ENCODE data around the gene AP2S1.

Gene AP2S1

DNA sequence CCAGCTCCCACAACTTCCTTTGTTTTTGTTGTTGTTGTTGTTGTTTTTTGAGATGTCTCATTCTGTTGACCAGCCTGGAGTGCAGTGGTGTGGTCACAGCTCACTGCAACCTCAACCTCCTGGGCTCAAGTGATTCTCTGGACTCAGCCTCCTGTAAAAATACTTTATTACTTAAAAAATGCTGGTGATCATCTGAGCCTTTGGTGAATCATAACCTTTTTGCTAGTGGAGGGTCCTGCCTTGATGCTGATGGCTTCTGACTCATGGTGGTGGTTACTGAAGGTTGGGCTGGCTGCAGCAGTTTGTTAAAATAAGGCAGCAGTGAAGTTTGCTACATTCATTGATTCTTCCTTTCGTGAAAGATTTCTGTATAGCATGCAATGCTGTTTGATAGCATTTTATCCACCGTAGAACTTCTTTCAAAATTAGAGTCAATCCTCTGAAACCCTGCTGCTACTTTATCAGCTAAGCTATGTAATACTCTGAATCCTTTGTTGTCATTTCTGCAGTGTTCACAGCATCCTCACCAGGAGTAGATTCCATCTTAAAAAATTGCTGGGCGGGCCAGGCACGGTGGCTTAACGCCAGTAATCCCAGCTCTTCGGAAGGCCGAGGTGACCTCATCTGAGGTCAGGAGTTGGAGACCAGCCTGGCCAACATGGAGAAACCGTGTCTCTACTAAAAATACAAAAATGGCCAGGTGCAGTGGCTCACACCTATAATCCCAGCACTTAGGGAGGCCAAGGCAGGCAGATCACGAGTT lies 28.1 kb upstream of the AP2S1 start:
- Histone ChIP-seq H3K4me3 (ENCODE audit: low read depth, low read length) (no peak overlapping the region), H3K4me1 (ENCODE audit: control insufficient read depth, insufficient read depth, low read length) (peaks cover 4% of the 10 kb centered on the region; the same call in 1 of the 2 replicates), H3K9me3 (ENCODE audit: control insufficient read depth, insufficient read depth, low read depth, low read length) (no peaks in the 10 kb centered on the region), H3K36me3 (ENCODE audit: control insufficient read depth in 2 of 2, insufficient read depth in 1 of 2, low read length in 2 of 2) (no peaks in the 10 kb centered on the region; a peak in 1 of 3 replicates), H3K27ac (ENCODE audit: extremely low read depth, low read depth, low read length) (no peak overlapping the region)
- ChIA-PET CTCF (interaction anchor here (0.6 kb wide), 1 partner anchor 18 kb away, joined by 3 read pairs; no protein-coding TSS in a partner anchor), POLR2A (interaction anchor here (0.7 to 1.5 kb wide), 4 partner anchors 15 to 127 kb away, joined by 3 to 8 read pairs (median 4); no protein-coding TSS in a partner anchor)
- TF ChIP-seq ZSCAN23 (tag by site-specific recombination; IDR thresholded peaks at IDR 0.05) (no peak), ZNF404 (tag by site-specific recombination; IDR thresholded peaks at IDR 0.05) (no peak), FEZF1 (tag by site-specific recombination; IDR thresholded peaks at IDR 0.05) (no peak), ZXDB (tag by site-specific recombination; IDR thresholded peaks at IDR 0.05) (no peak), ZNF561 (tag by site-specific recombination; IDR thresholded peaks at IDR 0.05; ENCODE audit: borderline replicate concordance) (no peak)
- TF ChIP-seq, protein P1, sequence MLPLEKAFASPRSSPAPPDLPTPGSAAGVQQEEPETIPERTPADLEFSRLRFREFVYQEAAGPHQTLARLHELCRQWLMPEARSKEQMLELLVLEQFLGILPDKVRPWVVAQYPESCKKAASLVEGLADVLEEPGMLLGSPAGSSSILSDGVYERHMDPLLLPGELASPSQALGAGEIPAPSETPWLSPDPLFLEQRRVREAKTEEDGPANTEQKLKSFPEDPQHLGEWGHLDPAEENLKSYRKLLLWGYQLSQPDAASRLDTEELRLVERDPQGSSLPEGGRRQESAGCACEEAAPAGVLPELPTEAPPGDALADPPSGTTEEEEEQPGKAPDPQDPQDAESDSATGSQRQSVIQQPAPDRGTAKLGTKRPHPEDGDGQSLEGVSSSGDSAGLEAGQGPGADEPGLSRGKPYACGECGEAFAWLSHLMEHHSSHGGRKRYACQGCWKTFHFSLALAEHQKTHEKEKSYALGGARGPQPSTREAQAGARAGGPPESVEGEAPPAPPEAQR (tag by site-specific recombination; IDR thresholded peaks at IDR 0.05): no peak
- TF ChIP-seq, protein P2, sequence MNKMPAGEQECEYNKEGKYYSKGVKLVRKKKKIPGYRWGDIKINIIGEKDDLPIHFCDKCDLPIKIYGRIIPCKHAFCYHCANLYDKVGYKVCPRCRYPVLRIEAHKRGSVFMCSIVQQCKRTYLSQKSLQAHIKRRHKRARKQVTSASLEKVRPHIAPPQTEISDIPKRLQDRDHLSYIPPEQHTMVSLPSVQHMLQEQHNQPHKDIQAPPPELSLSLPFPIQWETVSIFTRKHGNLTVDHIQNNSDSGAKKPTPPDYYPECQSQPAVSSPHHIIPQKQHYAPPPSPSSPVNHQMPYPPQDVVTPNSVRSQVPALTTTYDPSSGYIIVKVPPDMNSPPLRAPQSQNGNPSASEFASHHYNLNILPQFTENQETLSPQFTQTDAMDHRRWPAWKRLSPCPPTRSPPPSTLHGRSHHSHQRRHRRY (tag by site-specific recombination; IDR thresholded peaks at IDR 0.05): no peak
- TF ChIP-seq, protein P3, sequence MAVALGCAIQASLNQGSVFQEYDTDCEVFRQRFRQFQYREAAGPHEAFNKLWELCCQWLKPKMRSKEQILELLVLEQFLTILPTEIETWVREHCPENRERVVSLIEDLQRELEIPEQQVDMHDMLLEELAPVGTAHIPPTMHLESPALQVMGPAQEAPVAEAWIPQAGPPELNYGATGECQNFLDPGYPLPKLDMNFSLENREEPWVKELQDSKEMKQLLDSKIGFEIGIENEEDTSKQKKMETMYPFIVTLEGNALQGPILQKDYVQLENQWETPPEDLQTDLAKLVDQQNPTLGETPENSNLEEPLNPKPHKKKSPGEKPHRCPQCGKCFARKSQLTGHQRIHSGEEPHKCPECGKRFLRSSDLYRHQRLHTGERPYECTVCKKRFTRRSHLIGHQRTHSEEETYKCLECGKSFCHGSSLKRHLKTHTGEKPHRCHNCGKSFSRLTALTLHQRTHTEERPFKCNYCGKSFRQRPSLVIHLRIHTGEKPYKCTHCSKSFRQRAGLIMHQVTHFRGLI (tag by site-specific recombination; IDR thresholded peaks at IDR 0.05): peak; percentile 75; the same call in 1 of the 2 replicates

DNA sequence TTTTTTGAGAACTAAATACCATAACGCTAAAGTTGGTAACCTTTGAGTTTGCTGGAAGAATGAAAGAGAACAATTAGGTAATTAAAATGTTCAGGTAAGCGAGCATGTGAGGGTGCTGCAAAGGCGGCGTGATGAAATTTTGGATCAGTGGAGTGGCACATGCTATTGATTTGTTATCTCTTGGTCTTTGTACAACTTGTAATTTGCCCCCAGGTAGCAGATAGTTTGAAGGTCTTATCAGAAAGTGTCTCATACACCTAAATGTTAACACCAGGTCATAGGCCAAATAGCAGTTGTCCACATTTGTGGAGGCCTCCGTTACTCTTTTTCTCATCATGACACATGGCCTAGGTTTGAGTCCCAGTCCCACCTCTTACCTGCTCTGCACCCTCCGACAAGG lies 25.0 kb upstream of the AP2S1 start:
- Histone ChIP-seq H3K4me1 (ENCODE audit: control insufficient read depth, insufficient read depth, low read length) (peaks cover 4% of the 10 kb centered on the region; the same call in 1 of the 2 replicates), H3K9me3 (ENCODE audit: control insufficient read depth, insufficient read depth, low read depth, low read length) (no peaks in the 10 kb centered on the region), H3K4me3 (ENCODE audit: low read depth, low read length) (no peak overlapping the region), H3K36me3 (ENCODE audit: control insufficient read depth in 2 of 2, insufficient read depth in 1 of 2, low read length in 2 of 2) (no peaks in the 10 kb centered on the region; a peak in 2 of 3 replicates), H3K27ac (ENCODE audit: extremely low read depth, low read depth, low read length) (0 out of 2 replicates have a peak overlapping the region, but pooled peaks have one; percentile 5)
- TF ChIP-seq ZNF146 (tag by site-specific recombination; IDR thresholded peaks at IDR 0.05) (no peak), ZNF155 (tag by site-specific recombination; IDR thresholded peaks at IDR 0.05) (no peak)
- ChIA-PET POLR2A (interaction anchor here (1.9 kb wide), 1 partner anchor 12 kb away, joined by 7 read pairs; no protein-coding TSS in a partner anchor), CTCF (interaction anchor here (1.0 to 1.2 kb wide), 3 partner anchors 12 to 256 kb away, joined by 3 to 6 read pairs (median 3); partner anchors contain the start of gene SAE1)

DNA sequence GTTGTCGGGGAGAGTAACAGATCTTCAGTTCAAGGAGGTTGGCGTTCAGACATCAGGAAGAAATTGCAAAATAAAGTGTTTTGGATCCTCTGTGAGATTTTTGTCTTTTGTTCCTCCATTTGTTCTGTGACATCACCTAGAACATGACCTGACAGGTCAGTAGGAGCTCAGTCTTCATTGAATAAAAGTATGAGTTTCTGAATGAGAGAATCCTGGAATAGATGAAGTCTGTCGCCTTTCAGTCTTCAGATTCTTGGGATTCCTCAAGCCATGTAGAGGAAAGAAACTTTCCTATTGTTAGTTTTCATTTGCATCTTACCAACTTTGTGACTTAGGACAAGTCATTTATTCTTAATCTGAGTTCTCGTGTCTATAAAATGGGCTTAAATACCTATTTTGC lies 24.6 kb upstream of the AP2S1 start:
- CTCF ChIA-PET: interaction anchor here (0.6 to 1.2 kb wide), 4 partner anchors 8 to 256 kb away, joined by 3 to 6 read pairs (median 3); partner anchors contain the start of gene SAE1
- no peak overlapping the region for H3K4me3 ChIP-seq (ENCODE audit: low read depth, low read length)
- TF ChIP-seq KLF16 (tag by site-specific recombination; IDR thresholded peaks at IDR 0.05): no peak
- no peak for TF ChIP-seq HOXA7 (CRISPR knock-in tag; IDR thresholded peaks at IDR 0.05; ENCODE audit: borderline replicate concordance)
- TF ChIP-seq, protein P4, sequence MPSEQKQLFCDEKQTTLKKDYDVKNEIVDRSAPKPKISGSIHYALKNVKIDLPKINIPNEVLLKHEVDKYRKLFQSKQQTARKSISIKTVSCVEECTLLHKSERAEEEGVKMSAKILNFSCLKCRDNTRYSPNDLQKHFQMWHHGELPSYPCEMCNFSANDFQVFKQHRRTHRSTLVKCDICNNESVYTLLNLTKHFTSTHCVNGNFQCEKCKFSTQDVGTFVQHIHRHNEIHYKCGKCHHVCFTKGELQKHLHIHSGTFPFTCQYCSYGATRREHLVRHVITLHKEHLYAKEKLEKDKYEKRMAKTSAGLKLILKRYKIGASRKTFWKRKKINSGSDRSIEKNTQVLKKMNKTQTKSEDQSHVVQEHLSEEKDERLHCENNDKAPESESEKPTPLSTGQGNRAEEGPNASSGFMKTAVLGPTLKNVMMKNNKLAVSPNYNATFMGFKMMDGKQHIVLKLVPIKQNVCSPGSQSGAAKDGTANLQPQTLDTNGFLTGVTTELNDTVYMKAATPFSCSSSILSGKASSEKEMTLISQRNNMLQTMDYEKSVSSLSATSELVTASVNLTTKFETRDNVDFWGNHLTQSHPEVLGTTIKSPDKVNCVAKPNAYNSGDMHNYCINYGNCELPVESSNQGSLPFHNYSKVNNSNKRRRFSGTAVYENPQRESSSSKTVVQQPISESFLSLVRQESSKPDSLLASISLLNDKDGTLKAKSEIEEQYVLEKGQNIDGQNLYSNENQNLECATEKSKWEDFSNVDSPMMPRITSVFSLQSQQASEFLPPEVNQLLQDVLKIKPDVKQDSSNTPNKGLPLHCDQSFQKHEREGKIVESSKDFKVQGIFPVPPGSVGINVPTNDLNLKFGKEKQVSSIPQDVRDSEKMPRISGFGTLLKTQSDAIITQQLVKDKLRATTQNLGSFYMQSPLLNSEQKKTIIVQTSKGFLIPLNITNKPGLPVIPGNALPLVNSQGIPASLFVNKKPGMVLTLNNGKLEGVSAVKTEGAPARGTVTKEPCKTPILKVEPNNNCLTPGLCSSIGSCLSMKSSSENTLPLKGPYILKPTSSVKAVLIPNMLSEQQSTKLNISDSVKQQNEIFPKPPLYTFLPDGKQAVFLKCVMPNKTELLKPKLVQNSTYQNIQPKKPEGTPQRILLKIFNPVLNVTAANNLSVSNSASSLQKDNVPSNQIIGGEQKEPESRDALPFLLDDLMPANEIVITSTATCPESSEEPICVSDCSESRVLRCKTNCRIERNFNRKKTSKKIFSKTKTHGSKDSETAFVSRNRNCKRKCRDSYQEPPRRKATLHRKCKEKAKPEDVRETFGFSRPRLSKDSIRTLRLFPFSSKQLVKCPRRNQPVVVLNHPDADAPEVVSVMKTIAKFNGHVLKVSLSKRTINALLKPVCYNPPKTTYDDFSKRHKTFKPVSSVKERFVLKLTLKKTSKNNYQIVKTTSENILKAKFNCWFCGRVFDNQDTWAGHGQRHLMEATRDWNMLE (tag by site-specific recombination; conservative IDR thresholded peaks at IDR 0.05; ENCODE audit: low read depth): no peak
- peaks cover 4% of the 10 kb centered on the region; the same call in 1 of the 2 replicates for H3K4me1 ChIP-seq (ENCODE audit: control insufficient read depth, insufficient read depth, low read length)
- POLR2A ChIA-PET: interaction anchor here (1.9 kb wide), 1 partner anchor 12 kb away, joined by 7 read pairs; no protein-coding TSS in a partner anchor
- no peaks in the 10 kb centered on the region; a peak in 2 of 3 replicates for H3K36me3 ChIP-seq (ENCODE audit: control insufficient read depth in 2 of 2, insufficient read depth in 1 of 2, low read length in 2 of 2)
- H3K27ac ChIP-seq (ENCODE audit: extremely low read depth, low read depth, low read length): 0 out of 2 replicates have a peak overlapping the region, but pooled peaks have one; percentile 5
- H3K9me3 ChIP-seq (ENCODE audit: control insufficient read depth, insufficient read depth, low read depth, low read length): no peaks in the 10 kb centered on the region

Measured in HEK293 (cell line).